Activated gamma-delta T cell treated with Interleukin-2 at 50 U/mL for 16 hours (primary cell): ENCODE results near the gene TMTC3.
"Not testable (repeated sequence)": the region's sequence is repeated elsewhere in the genome, so short reads cannot be mapped to it uniquely, and the experiment has no call there.

Experiments
- DNase-seq: peaks from one replicate; pipeline ENCODE4 v3.0.0-alpha.2; 2020

The TMTC3 gene

DNA sequence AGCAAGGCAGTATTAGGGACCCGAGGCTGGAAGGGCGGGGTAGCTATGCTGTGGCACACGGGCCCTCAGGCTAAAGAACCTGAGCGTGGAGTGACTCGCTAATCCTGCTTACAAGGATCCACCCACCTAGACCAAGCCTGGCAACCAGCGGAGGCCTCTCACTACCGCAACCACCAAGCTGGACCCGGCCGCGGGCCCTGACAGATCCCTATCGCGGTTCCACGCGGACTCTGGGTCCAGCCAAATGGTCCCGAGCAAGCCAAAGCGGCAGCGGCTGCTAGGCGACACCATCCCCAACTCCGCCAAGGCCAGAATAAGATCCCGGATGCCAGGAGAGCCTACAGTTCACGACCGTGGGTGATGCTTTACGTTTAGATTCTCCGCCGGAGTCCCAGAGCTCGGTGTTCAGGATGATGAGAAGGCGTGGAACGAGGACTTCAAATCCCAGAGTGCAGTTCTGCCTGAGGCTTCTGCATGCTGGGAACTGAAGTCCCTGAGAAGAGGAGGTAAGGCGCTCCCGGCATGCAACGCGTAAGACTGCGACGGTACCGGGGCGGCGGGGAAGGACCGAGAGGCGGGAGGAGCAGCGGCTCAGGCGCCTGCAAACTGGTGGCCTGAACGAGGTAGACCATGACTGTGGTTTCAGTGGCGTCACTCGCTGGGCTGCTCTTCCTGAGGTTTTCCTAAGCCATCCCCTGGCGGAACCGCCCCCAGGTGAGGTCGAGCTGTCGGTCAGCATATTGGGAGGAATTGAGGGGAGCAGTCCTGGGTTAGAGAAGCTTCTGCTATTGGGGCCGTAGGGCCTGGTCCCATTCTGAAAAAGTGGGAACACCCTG, at the start of gene TMTC3, which contains the start of gene CEP290:
TSS of gene TMTC3 (plus strand) at position 534 of the 836 bp plus-strand sequence. CDS start 6,009 bp downstream, outside the sequence.
TSS of gene CEP290 (minus strand) at position 315 of the 836 bp plus-strand sequence. CDS start 781 bp downstream, outside the sequence.
- DNase-seq = peak; percentile 88

DNA sequence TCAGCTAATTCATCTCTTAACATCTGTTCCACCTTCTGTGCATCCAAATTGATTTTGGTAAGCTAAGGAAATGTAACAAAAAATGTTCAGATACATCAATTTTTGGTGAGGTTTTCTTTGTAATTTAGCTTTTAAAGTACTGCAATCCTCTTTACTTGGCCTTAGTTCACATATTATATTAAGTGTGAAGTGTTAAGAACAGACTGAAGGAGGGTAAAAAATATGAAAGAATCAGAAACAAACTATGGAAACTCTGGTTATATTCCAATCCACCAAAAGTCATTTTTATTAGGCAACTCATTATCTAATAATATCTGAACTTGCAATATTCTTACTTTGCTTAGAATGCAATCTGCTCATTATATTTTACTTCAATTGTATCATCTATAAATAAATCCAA, 49.3 kb upstream of the TMTC3 start:
- DNase-seq = no peak

DNA sequence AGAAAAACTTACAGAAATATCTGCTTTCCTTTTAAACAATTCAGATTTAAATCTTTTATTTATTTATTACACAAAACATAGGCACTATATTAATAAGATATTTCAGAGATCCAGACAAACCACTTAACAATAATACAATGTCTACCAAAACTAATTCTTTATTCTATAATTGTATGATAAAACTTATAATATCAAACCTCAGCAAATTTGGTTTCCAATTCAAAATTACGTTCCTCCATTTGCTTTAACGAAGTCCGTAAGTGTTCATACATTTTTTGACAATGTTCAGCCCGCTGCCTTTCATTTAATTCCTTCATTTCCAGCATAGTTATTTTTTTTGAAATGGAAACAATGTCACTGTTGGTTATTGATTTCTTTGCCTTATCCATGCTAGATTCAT, 48.5 kb upstream of the TMTC3 start:
- no peak for DNase-seq

DNA sequence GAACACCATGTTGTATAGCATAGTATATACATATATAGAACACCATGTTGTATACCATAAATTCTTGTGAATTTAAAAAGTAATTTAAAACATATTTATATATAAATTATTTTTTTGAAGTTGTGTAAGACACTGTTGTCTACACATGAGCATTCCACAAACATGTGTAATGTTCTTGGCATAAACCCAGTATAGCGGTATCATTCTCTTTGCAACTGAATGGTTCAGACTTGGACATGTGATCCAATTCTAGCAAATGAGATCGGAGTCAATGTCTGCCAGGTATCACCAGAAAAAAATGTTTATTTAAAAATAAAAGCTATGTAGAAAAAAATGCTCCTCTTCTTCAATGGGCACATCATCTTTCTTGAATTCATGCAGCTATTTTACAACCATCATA, 34.1 kb upstream of the TMTC3 start:
- DNase-seq = no peak

DNA sequence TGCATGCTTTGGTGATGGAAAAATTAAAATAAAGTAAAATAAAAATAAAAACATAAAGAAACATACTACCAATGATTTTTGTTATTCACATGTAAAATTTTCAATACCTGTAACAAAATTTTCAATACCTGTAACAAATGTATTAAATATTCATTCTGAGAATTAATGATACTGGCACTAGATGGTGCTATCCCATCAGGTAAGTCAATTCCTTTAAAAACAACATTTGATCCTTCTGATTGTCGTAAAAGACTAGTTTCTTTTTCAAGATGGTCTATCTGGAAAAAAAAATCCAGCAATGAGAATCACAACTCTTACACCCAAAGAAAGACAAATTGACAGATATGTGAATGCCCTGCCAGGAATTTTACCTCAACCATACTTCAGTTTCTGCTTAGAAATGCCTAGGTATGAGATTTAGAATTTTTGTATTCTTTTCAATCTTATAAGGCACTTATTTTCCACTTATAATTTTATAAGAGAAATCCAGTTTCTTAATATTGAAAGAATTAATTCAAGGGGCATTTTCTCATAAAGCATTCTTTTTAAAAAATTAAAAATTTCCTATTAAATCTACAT, 30.9 kb upstream of the TMTC3 start:
- DNase-seq = no peak

DNA sequence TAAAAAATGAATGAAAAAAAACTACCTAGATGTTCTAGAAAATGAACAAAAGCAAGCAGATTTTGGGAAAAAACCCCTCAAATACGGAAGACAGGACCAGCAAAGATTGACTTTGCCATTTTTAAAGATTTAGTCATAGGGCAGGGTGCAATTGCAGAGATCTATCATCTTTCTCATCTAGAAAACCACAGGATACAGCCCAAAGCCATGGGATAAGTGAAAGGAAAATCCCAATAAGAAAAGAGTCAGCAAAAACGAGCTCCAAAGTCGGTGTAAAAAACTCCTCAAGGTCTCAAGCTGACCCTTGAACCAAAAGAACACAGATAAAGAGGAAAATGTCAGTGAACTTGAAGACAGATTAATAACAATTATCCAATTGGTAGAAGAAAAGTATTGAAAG, 28.2 kb upstream of the TMTC3 start:
- DNase-seq = no peak

DNA sequence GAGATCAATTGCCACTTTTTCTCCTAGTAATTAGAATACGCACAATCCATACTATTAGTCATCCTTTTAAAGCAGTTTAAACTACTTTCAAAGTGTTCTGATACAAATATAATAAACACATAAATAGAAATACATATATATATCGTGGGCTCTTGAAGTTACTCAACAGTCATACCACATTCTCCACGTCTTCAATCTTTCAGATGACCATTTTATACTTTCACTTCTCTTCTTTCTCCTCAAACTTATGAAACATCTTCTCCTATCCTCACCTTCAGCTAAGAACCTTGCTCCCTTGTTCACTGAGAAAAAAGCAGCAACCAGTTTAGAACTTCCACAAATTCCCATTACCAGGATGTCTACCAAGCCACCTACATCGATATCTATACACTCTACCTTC, 19.4 kb upstream of the TMTC3 start:
- no peak for DNase-seq

DNA sequence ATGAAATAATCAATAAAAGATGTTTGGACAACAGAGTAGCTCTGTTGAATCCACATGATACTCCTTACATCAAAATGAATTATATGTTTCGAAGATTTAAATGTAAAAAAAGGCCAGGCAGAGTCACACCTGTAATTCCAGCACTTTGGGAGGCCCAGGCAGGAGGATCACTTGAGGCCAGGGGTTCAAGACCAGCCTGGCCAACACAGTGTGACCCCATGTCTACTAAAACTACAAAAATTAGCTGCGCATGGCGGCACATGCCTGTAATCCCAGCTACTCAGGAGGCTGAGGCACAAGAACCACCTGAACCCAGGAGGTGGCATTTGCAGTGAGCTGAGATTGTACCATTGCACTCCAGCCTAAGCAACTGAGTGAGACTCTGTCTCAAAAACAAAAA, 15.0 kb upstream of the TMTC3 start:
- no peak for DNase-seq

DNA sequence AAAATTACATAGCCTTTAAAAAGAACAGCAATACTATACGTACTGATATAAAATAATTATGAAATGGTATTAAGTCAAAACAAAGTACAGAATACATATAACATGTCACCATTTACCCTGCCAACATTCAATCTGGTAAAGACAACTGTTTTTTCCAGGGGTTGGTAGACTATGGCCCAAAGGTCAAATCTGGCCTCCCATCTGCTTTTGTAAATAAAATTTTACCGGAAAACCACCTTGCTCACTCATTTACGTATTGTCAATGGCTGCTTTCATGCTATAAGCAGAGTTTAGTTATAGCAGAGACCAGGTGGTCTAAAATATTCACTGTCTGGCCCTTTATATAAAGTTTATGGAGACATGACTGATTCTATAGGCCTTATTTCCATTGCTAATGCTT, 14.3 kb upstream of the TMTC3 start:
- DNase-seq = no peak

DNA sequence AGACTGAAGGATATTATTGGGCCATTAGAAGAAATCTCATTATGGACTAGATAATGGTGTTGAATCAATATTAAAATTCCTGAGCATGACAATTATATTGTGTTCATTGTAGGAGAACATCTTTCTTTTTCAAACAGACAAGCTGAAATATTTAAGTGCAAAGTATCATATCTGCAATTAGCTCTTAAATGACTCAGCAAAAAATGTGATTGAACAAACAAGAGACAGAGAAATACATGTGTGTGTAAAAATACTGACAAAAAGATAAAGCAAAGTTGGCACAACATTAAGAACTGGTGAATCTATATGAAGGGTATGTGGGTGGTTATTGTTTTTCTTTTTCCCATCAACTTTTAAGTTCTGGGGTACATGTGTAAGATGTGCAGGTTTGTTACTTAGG, 9.7 kb upstream of the TMTC3 start:
- DNase-seq = no peak

DNA sequence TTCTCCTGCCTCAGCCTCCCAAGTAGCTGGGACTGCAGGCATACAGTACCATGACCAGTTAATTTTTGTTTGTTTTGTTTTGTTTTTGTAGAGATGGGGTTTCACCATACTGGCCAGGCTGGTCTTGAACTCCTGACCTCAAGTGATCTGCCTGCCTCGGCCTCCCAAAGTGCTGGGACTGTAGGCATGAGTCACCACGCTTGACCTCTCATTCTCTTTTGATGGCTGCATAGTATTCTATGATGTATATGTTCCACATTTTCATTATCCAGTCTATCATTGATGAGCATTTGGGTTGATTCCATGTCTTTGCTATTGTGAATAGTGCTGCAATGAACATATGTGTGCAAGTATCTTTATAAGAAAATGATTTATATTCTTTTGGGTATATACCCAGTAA, 8.9 kb upstream of the TMTC3 start:
- not testable (repeated sequence) for DNase-seq

DNA sequence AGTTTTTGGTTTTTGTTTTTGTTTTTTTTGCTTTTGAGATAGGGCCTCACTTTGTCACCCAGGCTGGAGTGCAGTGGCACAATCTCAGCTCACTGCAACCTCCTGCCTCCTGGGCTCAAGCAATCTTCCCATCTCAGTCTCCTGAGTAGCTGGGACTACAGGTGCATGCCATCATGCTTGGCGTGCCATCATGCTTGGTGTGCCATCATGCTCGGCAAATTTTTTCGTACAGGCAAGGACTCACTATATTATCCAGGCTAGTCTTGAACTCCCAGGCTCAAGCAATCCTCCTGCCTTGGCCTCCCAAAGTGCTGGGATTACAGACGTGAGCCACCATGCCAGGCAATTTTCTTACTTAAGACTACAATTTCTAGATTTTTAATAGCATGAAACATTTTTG, 2.4 kb upstream of the TMTC3 start:
- DNase-seq = not testable (repeated sequence)

DNA sequence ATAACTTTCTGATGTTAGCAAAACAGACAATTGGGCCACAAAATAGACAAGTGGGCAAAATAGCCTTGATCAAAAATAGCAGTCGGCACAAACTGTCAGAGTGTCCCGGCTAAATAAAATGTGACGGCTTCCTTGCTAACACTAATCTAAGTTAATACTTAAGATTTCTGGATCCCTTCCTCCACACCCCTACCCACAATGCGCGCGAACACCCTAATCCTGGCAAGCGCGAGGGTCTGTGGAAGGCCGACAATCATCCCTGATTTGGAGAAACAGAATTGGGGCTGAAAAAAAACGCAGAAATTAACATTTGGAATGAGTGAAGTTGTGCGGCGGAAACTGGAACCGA, 708 bp upstream of the TMTC3 start:
- no peak for DNase-seq

DNA sequence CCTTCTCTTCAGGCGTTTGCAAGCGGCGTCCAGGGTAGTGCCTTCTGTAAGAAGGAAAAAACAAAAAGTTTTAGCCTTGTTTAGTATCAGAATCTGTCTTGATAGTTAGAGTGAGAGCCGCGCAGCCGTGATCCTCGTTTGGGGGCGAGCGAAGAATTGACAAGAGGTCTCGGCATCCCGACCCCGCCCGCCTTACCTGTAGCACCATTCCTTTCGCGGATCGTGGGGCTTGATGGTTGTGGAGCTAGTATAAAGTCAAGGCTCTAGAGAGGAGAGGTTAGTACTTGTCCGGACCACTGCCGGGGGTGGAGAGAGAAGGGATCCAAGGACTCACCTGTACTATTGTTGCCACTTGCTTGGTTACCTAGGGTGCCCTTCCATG, 494 bp downstream of the TMTC3 start:
- peak; percentile 11 for DNase-seq

DNA sequence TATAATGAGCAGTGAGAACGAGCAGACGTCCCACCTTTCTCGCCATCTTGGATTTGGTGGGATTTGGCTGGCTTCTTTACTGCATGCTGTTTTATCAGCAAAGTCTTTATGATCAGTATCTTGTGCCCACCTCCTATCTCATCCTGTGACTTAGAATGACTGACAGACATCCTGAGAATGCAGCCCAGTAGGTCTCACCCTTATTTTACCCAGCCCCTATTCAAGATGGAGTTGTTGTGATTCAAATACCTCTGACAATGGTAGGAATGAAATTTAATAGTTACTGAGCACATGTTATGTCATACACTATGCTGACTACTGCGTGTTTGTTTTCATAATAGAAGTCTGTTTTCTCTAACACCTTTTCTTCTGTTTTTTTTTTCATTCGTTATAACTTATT, 1.9 kb downstream of the TMTC3 start:
- DNase-seq = no peak

DNA sequence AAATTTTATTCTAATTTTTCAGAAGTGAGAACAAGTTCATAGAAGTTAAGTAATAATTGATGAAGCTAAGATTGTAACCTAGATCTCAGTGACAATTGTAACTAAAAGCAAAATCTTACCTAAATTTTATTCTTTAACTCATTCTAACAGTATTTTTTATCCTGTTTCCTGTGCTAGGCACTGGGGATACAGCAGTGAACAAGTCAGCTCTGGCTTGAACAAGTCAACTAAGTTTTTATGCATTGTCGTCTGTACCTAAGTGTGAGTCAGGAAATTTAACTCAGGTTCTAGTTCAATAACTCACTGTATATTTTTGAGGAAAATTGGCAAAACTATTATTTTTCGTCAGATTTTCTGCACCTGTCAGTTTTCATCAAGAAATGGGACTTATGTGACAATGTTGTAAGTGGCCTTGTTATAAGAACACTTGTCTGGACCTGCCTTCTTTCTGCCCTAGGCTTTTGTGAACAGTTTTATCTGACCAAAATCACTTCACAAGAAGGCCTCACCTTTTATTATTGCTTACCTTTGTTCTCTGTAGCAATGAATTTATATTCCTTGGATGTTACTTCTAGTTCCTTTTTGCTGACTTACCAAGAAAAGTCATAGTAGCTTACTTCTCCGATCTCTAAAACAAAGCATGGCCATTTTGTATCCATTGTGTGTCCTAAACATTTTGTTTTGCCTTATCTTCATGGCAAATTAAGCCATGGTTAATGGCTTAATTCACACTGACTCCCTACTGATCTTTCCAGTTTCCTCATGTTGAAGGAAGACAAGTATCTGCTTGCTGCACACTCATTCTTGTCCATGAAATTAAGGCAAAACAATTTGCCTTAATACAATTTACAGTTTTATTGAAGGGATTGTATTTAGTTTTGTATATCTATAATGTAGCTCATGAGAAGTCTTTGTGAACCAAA, 2.7 kb downstream of the TMTC3 start:
- no peak for DNase-seq

DNA sequence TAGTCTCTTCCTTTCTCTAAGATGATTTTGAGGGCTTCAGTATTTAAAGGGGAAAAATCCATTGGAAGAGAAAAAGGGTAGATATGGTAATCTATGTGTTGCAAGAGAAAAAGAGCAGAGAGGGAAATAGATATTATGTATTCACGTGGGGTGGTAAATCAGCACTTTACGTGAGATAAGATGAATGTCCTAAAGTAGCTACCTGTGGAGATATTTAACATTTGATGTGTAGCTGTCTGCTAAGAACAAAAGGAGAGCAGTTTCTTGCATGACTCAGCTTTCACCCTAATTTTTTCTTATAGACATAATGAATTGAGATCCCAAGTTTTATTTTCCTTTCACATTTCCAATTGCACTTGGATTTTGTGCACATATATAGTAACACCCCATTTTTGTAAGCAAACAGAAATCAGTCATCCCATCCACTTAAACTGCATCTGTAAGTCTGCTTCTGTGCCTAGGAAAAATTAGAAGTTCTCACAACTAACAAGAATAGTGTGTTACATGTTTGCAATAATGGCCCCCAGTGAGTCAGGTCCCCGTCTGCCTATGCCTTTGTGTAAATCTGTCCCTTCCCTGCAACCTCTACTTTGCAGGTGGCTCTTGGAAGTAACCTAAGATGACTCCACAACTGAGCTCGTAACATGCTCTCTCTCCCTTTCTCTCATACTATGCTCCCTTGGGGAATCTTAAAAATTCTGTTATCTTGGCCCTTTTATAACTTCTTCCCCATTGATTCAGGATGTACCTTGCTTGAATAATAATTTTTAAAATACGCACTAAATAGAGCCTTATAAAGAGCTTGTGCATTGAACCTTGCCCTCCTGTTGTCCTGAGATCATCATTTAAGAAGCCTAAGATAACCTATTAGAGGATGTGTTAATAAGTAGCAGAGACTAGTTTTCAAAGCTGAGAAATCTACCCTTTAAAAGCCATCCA, 3.7 kb downstream of the TMTC3 start:
- DNase-seq = no peak

DNA sequence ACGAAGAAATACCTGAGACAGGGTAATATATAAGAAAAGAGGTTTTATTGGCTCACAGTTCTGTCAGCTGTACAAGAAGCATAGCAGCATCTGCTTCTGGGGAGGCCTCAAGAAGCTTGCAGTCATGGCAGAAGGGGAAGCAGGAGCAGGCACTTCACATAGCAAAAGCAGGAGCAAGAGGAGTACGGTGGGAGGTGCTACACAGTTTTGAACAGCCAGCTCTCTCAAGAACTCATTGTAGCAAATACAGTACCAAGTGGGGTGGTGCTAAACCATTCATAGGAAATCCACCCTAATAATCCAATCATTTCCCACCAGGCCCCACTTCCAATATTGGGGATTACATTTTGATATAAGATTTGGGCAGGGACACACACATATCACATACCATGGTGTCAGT, 8.0 kb downstream of the TMTC3 start:
- no peak for DNase-seq

DNA sequence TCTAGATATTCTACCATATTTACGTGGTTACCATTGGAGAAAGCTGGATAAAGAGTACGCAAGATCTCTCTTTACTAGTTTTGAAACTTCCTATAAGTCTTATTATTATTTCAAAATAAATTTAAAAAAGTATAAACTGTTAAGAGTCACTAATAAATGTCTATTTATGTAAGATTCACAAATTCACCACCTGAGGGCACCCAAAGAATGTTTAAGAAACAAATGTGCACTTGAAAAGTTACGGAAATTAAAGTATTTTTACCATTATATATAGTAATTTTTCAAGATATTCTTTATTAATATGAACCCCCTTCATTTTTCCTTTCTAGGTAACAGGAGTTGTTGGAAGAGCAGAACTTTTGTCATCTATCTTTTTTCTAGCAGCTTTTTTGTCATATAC, 11.9 kb downstream of the TMTC3 start:
- DNase-seq = no peak

DNA sequence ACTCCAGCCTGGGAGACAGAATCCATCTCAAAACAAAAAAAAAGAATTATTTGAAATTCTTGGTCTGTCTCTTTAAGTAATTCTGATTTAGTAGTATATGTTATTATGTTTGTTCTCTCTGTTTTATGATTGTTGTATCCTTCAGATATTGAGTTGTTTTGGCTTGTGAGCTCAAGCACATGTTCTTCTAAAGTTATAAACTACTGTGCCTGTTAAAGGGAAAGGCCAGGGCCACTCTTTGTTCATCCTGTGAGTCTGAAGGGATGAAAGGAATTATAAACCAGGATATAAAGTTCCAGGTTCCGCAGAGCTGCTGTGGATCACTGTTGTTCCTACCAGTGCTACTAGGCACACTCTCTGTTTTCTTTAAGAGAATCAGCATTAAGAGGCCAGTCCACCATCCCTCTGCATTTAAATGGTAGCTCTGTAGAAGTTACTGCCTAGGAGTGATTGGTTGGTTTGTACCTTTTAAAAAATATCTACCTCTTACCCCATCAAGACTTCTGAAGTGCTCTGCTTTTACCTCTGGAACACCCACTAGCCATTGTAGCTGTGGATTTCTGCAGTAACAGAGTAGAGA, 14.1 kb downstream of the TMTC3 start:
- no peak for DNase-seq

DNA sequence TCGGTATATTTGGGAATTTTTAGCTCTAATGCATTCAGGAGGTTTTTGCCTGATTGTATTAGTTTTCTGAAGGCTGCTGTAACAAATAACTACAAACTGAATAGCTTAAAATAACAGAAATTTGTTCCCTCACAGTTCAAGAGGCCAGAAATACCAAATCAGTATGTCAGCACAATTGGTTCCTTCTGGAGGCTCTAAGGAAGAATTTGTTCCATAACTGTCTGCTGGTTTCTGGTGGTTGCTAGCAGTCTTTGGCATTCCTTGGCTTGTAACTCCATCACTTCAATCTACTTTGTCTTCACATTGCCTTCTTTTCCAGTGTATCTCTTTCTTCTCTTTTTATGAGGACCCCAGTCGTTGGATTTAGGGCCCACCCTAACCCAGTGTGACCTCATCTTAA, 21.3 kb downstream of the TMTC3 start:
- no peak for DNase-seq

DNA sequence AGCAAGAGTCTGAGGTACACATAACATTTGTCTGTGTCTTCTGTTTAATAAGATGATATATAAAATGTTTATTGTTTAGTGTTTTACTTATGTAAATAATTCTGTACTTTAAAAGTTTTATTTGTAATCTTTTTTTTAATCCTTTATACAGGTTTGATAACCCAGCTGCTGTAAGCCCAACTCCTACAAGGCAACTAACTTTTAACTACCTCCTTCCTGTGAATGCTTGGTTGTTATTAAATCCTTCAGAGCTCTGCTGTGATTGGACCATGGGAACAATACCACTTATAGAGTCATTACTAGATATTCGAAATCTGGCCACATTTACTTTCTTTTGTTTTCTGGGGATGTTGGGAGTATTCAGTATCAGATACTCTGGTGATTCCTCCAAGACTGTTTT, 24.1 kb downstream of the TMTC3 start:
- no peak for DNase-seq
